OCI-LY3 (cell line): ENCODE measurements around the gene BLCAP.

ENCODE experiments used
- CTCF ChIP-seq: fragments of 200-600, 300-600 bp; sonication (generic); IDR thresholded peaks from 2 replicates; pipeline ENCODE4 v1.5.1; 2014; ENCODE audit warnings: antibody characterized with exemption, low read length, low read depth
- EZH2phosphoT487 ChIP-seq: fragments of 200-600 bp; shearing (Covaris generic); IDR thresholded peaks from 2 replicates; pipeline ENCODE4 v1.6.1; 2018; ENCODE audit warnings: antibody characterized with exemption, mixed run types, low read depth

- TF ChIP-seq CTCF (no peak), EZH2phosphoT487 (no peak)
These were observed 7.9 kb upstream of the BLCAP start for GRCh38 chr20:37535443-37536132.
